G401 (cell line): ENCODE measurements around the gene RASL10A. TPM values are rescaled to one million over a fixed set of nuclear protein-coding genes. Genes with fewer than 3 reads are reported as not detected.

ENCODE experiments used
- total RNA-seq: library from RNA; depleted of rRNA; stranded (reverse); fragments of >200 nt; shearing (Covaris generic); gene quantifications from 2 replicates; pipeline ENCODE4 v1.2.3, GENCODE V29; 2014; rRNA removed

RASL10A gene
- total RNA-seq, 1 experiment from 2014 or later: 3.0 TPM

Other genes with a start within 250 kb of the RASL10A start
- 9.3 and 9.7 TPM in 2 replicates for gene KREMEN1, start 242.7 kb downstream of the RASL10A start, total RNA-seq
- gene EMID1, start 109.8 kb downstream of the RASL10A start, total RNA-seq: 7.9 and 20.7 TPM in 2 replicates
- gene RHBDD3, start 47.7 kb downstream of the RASL10A start, total RNA-seq: 82.7 and 117 TPM in 2 replicates
- gene EWSR1, start 47.4 kb downstream of the RASL10A start, total RNA-seq: 164 and 196 TPM in 2 replicates
- 13.2 and 26.3 TPM in 2 replicates for gene GAS2L1, start 9.0 kb downstream of the RASL10A start, total RNA-seq
- gene AP1B1, start 72.9 kb upstream of the RASL10A start, total RNA-seq: 70.0 and 88.7 TPM in 2 replicates
- gene RFPL1, start 122.9 kb upstream of the RASL10A start, total RNA-seq: not detected in 2 replicates
- 11.6 and 14.3 TPM in 2 replicates for gene NEFH, start 164.5 kb upstream of the RASL10A start, total RNA-seq
- gene THOC5, start 238.1 kb upstream of the RASL10A start, total RNA-seq: 58.9 and 62.6 TPM in 2 replicates